Peyer's patch (tissue), 4 donors: ENCODE results near the gene KRT40.

Source experiments
- POLR2A ChIP-seq, 2 donors: fragments of 450-650 bp; IDR thresholded peaks; one replicate each; pipeline ENCODE4 v1.5.1; 2017; ENCODE audit warnings: antibody characterized with exemption in 2 of 2, mild to moderate bottlenecking in 2 of 2, moderate library complexity in 2 of 2
- TF ChIP-seq, protein P1 (sequence below), 6 experiments: fragments of 450-650 bp in 4 of 6; fragments of 200-600 bp in 2 of 6; sonication (generic) in 1 of 6; IDR thresholded peaks; one replicate each; pipeline ENCODE4 v1.5.1; 2017 to 2019; ENCODE audit warnings: antibody characterized with exemption in 6 of 6, mild to moderate bottlenecking in 3 of 6, moderate library complexity in 1 of 6

DNA sequence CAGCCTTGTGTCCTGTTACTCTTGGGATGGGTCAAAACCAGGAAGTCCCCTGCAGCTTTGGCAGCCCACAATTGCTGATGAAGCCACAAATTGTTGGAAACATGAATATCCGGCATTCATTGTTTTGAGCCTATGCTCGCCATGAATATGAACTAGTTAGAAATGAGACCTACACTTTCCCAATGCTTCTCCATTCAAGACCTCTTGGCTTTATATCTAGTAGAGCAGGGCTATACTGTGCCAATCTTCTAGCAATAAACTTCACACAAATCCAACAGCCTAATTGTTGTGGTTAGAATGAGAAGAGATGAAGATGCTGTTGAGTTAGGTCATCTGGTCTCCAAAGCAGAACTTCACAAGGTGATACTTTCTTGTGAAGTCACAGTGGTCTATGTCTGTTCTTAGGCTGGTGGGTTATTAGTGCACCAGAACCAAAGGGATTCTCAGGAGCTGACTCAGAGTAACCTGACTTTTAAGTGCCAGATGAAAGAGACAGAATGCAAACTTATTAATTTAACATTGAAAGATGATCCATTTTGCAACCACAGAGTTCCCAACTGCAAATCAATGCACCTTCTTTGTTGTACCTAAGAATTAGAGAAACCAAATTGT is 33.0 kb downstream of the KRT40 start:
- TF ChIP-seq, protein P1, sequence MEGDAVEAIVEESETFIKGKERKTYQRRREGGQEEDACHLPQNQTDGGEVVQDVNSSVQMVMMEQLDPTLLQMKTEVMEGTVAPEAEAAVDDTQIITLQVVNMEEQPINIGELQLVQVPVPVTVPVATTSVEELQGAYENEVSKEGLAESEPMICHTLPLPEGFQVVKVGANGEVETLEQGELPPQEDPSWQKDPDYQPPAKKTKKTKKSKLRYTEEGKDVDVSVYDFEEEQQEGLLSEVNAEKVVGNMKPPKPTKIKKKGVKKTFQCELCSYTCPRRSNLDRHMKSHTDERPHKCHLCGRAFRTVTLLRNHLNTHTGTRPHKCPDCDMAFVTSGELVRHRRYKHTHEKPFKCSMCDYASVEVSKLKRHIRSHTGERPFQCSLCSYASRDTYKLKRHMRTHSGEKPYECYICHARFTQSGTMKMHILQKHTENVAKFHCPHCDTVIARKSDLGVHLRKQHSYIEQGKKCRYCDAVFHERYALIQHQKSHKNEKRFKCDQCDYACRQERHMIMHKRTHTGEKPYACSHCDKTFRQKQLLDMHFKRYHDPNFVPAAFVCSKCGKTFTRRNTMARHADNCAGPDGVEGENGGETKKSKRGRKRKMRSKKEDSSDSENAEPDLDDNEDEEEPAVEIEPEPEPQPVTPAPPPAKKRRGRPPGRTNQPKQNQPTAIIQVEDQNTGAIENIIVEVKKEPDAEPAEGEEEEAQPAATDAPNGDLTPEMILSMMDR (IDR thresholded peaks at IDR 0.05), result no peak
- no peak for TF ChIP-seq POLR2A (IDR thresholded peaks at IDR 0.05)
